A549 treated with AZD9567 at 1 μM for 4 hours (cell line): Measurements from ENCODE around the gene PTGER2. TPM values are rescaled to one million over a fixed set of nuclear protein-coding genes. Genes with fewer than 3 reads are reported as not detected.

ENCODE experiments used
- total RNA-seq: library from RNA; stranded (reverse); fragments of 200-300 nt; extraction: Qiagen RNA extraction; gene quantifications from 5 replicates; pipeline ENCODE4 v1.2.3, GENCODE V29; 2022; ENCODE audit not compliant: insufficient read depth

PTGER2 gene
- total RNA-seq = 2.2 to 3.0 TPM (median 2.6 TPM) in 5 replicates

DNA sequence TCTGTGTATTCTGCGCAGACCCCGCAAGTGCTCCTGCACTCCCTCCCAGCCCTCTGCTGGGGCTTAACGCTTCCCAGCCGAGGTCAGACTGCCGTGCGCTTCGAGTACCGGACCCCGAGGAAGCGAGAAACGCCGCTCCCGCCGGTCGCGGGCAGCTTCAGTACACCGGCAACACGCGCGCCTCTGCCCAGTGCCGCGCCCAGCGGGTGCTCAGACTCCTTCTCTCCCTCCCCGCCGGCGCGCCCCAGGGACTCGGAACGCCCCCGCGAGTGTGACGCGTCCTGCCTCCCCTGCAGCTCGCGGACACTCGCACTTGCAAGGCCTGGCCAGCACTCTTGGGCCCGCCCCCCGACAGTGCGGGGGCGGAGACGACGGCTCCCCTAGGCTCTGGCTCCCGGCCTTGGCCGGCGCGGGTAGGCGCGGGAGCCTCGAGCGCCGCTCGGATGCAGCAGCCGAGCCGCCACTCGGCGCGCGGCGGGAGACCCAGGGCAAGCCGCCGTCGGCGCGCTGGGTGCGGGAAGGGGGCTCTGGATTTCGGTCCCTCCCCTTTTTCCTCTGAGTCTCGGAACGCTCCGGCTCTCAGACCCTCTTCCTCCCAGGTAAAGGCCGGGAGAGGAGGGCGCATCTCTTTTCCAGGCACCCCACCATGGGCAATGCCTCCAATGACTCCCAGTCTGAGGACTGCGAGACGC, at the start of gene PTGER2:
Gene PTGER2 (plus strand): TSS at position 410 of the 692 bp plus-strand sequence. CDS start 237 bp downstream, at position 647.

GRCh38 chr14:52267501-52268278, 46.4 kb upstream of the PTGER2 start, which contains the start of gene PTGDR:
Gene PTGDR, plus strand, starts transcription at chr14:52267698. Its CDS starts 117 bp downstream, at chr14:52267815.

Other genes with a start within 250 kb of the PTGER2 start
- gene NID2, start 245.3 kb upstream of the PTGER2 start, total RNA-seq = 21.3 to 42.7 TPM (median 24.1 TPM) in 5 replicates
- not detected in 5 replicates for gene PTGDR, start 46.6 kb upstream of the PTGER2 start, total RNA-seq
- gene TXNDC16, start 238.2 kb downstream of the PTGER2 start, total RNA-seq = 0.78 to 1.8 TPM (median 1.3 TPM) in 5 replicates
- gene GPR137C, start 238.5 kb downstream of the PTGER2 start, total RNA-seq = 0.08 to 0.18 TPM (median 0.17 TPM) in 4 of 5 replicates, not detected in the other